Ramos (cell line): ENCODE data around the gene CD22.

Experiments used
- in situ Hi-C: fragments of 300-500 bp; cut with MboI; formaldehyde crosslinking; loops from one replicate; pipeline ENCODE4 v1.14.3; 2022; ENCODE audit warnings: low sequenced_read_pairs; ENCODE audit not compliant: unreplicated experiment

Gene CD22

GRCh38 chr19:35336166-35336955, 7.4 kb downstream of the CD22 start:
- in situ Hi-C loops = no loop called here

GRCh38 chr19:35337097-35337983, 8.4 kb downstream of the CD22 start:
- in situ Hi-C loops = no loop called here

GRCh38 chr19:35337984-35338296, 9.0 kb downstream of the CD22 start:
- in situ Hi-C loops = no loop called here

DNA sequence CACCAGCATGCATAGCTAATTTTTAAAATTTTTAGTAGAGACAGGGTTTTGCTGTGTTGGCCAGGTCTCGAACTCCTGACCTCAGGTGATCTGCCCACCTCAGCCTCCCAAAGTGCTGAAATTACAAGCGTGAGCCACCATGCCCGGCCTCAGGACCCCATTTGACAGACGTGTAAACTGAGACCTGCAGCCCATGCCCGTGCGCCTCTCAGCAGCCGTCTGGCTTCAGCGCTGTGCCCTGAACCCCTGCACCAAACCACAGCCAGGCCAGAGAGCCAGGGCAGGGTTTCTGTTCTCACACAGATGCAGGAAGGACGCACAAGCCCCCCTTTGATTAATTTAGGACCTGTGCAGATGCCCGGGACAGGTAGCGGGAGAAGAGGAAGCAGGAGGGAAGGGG, 11.4 kb downstream of the CD22 start:
- in situ Hi-C loops = no loop called here

- in situ Hi-C loops = no loop called here
Observed at GRCh38 chr19:35341006-35341405, 12.0 kb downstream of the CD22 start.

GRCh38 chr19:35341565-35342225, 12.7 kb downstream of the CD22 start:
- in situ Hi-C loops = no loop called here

DNA sequence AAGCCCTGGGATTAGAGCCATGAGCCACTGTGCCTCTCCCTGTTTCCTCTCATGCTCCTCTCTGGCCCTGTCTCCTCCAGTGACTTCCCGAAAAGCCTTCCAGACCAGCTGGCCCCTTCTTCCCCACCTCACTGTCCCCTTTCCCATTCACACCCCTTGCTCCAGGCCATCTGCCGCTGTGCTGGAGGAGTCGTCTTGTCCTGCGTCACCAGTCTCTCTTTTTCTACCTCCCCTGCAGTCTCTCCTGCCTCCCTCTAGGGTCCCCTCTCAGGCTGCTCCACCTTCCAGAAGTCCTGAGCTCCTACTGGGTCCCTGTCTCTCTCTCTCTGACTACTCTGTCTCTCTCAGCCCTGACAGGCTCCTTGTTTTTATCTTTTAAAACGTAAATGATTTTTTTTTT, 13.4 kb downstream of the CD22 start:
- in situ Hi-C loops = no loop called here

DNA sequence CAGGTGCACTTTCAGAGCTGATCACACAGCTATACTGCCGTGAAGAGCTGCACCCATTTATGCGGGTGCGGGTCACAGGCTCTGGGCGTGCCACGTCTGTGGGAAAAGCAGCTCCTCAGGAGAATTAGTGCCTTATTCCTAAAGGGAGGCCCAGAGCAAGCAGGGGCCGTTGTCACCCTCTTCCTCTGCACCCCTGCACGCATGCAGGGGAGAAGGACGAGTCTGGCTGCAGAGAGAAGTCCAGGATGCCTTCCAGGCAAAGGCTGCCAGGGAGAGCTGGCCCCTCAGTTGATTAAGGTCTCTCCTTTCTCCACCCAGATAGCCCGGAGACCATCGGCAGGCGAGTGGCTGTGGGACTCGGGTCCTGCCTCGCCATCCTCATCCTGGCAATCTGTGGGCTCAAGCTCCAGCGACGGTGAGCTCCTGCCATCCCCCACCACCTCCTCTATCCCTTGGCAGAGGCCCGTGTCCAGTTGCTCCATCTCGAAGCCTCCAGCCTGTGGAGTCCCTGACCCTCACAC, 15.6 kb downstream of the CD22 start:
- in situ Hi-C loops = loop anchor here (5.0 kb wide), 1 partner anchor 72 kb away; no protein-coding TSS in a partner anchor

- in situ Hi-C loops = loop anchor here (5.0 kb wide), 1 partner anchor 73 kb away; no protein-coding TSS in a partner anchor
Observed at GRCh38 chr19:35345671-35346111, 16.7 kb downstream of the CD22 start.

DNA sequence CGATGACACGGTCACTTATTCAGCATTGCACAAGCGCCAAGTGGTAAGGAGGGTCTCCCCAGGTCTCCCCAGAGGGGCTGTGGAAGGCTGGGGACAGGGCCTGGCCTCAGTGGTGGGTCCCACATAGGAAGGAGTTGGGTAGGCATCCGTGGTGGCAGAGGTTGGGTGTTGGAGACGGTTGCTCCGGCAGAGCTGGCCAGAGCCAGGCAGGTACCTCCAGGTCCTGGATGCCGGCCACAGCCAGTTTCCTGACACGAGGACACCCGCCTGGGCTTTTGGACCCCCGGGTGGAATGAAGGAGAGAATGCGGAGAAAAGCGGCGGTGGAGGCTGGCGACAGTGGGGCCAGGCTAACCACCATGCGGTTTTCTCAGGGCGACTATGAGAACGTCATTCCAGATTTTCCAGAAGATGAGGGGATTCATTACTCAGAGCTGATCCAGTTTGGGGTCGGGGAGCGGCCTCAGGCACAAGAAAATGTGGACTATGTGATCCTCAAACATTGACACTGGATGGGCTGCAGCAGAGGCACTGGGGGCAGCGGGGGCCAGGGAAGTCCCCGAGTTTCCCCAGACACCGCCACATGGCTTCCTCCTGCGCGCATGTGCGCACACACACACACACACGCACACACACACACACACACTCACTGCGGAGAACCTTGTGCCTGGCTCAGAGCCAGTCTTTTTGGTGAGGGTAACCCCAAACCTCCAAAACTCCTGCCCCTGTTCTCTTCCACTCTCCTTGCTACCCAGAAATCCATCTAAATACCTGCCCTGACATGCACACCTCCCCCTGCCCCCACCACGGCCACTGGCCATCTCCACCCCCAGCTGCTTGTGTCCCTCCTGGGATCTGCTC, 17.4 kb downstream of the CD22 start:
- in situ Hi-C loops = loop anchor here (5.0 kb wide), 1 partner anchor 74 kb away; no protein-coding TSS in a partner anchor

DNA sequence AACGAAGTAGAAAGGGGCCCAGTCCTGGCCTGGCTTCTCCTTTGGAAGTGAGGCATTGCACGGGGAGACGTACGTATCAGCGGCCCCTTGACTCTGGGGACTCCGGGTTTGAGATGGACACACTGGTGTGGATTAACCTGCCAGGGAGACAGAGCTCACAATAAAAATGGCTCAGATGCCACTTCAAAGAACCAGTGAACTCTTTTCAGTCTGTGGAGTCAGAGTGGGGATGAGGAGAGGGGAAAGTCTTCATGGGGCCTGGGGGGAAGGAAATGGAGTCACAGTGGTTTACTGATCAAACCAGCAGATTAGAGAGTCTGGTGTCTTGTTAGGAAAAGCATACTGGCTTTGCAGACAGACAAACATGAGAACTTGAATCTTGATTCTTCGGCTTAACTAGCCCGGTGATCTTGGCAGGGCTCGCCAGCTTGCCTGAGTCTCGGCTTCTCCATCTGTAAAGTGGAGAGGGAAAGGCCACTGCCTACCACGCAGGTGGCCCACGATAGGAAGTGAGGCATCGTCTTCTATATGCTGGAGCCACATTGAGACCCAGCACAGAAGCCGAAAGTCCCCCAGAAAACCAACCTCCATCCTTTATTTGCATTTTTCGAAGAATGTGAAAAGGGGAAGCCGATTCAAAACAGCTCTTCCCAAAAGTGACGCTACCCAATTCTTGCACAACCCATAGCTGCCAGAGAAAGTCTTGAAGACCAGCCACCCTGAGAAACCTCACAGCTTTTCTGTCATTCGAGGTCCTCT, 18.4 kb downstream of the CD22 start, which contains the start of gene FFAR1:
TSS of gene FFAR1 (plus strand) at position 732 of the 759 bp plus-strand sequence. CDS start 3,650 bp downstream, outside the sequence.
- in situ Hi-C loops = loop anchor here (5.0 kb wide), 1 partner anchor 75 kb away; no protein-coding TSS in a partner anchor

DNA sequence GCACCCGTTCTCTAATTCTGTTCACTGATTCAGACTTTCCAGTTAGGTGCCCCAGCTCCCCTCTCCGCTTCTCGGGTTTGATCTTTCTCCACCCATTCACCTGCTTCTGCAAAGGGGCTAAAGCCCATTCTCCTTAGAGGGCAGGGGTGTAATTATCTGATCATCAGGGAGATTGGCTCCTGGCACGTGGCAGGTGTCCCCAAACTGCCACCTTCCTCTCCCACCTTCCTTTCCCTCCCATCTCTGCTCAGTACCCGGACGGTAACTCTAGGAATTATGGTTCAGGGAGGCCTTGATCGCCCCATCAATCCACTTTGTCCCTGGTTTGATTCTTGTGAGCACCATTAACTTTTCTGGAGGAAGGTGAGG, 18.9 kb downstream of the CD22 start:
- in situ Hi-C loops = loop anchor here (5.0 kb wide), 1 partner anchor 76 kb away; no protein-coding TSS in a partner anchor

DNA sequence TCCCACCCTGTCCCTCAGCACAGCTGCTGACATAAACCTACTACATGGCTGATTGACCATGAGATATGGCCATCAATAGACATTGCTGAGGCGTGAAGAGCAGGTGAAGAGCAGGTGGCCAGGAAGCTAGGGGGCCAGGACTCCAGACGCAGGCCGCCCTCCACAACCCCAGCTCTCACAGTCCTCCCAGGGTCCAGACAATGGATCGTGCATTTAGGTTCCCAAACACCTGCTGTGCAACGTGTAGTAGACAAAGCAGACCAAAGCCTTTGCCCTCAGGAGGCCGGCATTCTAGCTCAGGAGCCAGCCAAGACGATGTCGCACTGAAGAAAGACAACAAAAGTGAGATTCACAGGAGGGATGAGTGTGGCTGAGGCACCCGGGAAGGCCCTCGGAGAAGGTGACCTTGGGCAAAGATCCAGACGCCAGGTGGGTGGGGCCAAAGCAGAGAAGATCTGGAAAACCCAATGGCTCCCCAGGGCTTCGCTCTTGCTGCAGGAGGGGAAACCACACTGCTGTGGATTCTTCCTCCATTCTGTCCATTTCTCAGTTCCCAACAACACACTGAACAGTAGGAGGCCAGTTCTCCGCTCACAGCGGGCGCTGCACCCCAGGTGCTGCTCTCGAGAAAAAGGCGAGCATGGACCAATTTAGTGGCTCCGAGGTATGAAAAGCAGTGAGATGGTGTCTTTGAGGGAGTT, 20.1 kb downstream of the CD22 start:
- in situ Hi-C loops = loop anchor here (5.0 kb wide), 1 partner anchor 77 kb away; no protein-coding TSS in a partner anchor

GRCh38 chr19:35349614-35350521, 20.9 kb downstream of the CD22 start:
- in situ Hi-C loops = loop anchor here (5.0 kb wide), 1 partner anchor 78 kb away; no protein-coding TSS in a partner anchor

- in situ Hi-C loops = no loop called here
Observed at GRCh38 chr19:35350591-35350990, 21.6 kb downstream of the CD22 start.

- in situ Hi-C loops = no loop called here
Observed at GRCh38 chr19:35351411-35352176, 22.6 kb downstream of the CD22 start.
